GM08714 (cell line): Measurements from ENCODE around the gene POLH.
"Not testable (repeated sequence)": the region's sequence is repeated elsewhere in the genome, so short reads cannot be mapped to it uniquely, and the experiment has no call there.

ENCODE experiments used
- H3K4me3 ChIP-seq: fragments of 200-500 bp; sonication (Bioruptor generic); 2 replicates; pipeline ENCODE4 v1.5.1; 2014; ENCODE audit warnings: mild to moderate bottlenecking, low read length, inconsistent platforms
- ZNF274 ChIP-seq: IDR thresholded peaks from 2 replicates; pipeline ENCODE4 v1.6.1; 2012; ENCODE audit warnings: mild to moderate bottlenecking, low read depth, low read length

The POLH gene

DNA sequence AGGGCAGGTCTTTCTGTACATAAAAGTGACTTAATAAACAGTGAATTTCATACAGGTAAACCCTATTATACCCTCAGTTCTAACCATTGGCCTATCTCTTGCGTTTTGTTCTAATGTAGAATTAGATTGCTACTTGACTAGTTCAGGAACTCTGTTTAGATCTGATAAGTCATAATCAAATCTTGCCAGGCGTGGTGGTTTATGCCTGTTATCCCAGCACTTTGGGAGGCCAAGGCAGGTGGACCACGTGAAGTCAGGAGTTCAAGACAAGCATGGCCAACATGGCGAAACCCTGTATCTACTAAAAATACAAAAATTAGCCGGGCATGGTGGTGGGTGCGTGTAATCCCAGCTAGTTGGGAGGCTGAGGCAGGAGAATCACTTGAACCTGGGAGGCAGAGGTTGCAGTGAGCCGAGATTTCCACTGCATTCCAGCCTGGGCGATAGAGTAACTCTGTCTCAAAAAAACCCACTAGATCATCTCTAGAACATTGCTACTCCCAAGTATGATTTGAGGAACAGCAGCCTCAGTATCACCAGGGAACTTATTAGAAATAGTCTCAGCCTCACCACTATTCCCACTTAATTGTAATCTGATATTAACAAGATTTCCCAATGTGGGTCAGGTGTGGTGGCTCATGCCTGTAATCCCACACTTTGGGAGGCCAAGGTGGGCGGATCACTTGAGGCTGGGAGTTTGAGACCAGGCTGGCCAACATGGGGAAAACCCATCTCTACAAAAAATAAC lies 40.9 kb downstream of the POLH start:
- TF ChIP-seq ZNF274, result no peak

GRCh38 chr6:43621078-43621835 lies 45.3 kb downstream of the POLH start:
- H3K4me3 ChIP-seq, result no peak overlapping the region
- TF ChIP-seq ZNF274, result no peak

More for the DNA sequence above, 40.9 kb downstream of the POLH start:
- no peak overlapping the region for H3K4me3 ChIP-seq

DNA sequence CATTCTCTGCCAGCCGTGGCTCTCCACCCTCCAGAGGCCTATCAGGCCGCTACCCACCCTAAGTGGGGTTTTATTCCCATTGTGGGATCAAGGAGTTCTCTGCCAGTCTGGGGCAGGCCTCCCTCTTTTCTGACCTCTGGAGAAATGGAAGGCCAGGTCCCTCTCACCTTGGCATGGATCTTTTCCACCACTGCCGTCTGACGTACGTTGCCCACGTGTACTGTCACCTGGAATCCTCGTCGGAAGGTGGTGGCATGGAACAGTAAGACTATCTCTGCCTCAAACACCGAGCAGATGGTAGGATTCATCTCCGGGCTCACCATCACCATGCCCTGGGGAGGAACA lies 45.8 kb downstream of the POLH start:
- no peak for TF ChIP-seq ZNF274

GRCh38 chr6:43622541-43622940 lies 46.6 kb downstream of the POLH start:
- H3K4me3 ChIP-seq, result no peak overlapping the region
- TF ChIP-seq ZNF274, result no peak

More for the DNA sequence above, 45.8 kb downstream of the POLH start:
- no peak overlapping the region for H3K4me3 ChIP-seq

DNA sequence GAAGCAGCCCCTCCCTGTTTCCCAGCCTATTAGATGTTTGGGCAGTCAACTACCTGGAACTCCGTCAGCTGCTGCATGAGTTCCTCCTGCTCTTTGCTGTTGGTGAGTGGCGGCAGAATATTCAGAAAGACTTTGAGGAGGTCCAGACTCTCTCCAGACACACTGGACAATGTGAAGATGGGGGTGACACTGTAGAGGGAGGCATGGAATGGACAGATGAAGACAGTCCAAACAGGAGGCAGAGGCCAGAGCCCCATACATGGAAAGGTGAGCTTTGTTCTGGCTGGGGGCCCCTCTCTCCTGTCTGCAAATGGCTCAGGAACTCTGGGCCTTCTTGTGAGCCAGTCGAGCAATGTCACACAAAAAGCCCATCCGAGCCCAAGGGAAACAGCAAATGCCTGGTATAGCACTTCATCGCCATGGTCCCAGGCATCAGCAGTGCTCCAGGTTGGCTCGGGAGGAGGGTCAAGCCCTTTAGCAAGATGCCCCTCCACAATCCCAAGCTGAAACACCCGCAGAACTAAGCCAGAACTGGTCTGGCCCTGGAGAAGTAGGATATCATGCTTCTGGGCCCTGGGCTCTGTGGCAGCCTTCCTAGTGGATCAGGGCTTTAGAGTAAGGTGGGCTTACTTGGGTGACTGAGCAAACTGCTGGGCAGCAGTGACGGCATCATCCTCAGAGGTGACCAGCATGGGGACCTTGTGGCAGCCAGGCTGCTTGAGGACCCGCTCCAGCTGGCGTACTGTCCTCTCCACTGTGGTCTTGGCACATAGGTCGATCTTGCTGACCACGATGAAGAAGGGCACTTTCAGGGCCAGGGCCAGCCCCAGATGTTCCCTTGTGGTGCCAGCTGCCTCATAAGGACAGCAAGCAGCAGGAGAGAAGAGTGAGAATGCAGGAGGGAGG lies 48.1 kb downstream of the POLH start:
- TF ChIP-seq ZNF274, result no peak
- H3K4me3 ChIP-seq, result no peak overlapping the region

GRCh38 chr6:43624786-43625288 lies 48.9 kb downstream of the POLH start:
- TF ChIP-seq ZNF274, result no peak

DNA sequence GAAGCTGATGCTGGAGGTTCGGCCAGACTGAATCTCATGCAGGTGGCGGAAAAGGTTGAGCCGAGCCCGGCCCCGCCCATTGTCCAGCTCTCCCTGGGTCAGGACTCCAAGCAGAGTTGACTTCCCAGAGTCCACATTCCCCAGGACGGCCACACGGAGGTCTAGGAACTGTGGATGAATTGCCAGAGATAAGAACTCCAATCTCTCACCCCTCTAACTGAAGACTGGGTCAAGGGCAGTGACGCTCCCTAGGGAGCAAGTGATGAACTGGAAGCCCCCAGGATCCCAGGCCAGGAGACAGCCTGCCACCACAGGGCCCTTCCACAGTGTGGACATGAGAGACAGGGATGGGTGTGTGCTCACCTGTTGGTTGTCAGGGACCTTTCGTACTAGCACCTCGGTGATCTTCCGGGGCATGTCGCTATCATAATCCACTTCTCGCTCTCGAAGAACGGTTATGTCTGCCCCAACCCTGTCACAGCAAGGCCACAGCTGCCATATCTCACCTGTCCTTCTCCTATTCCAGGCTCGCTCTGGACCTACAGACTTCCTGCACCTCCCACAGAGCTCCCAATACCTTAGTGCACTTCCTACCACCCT lies 49.5 kb downstream of the POLH start:
- no peak overlapping the region for H3K4me3 ChIP-seq
- TF ChIP-seq ZNF274, result no peak

More at GRCh38 chr6:43624786-43625288, 48.9 kb downstream of the POLH start:
- H3K4me3 ChIP-seq, result no peak overlapping the region

GRCh38 chr6:43627008-43627825 lies 51.2 kb downstream of the POLH start:
- TF ChIP-seq ZNF274, result no peak
- H3K4me3 ChIP-seq, result no peak overlapping the region; the same call in 1 of the 2 replicates

DNA sequence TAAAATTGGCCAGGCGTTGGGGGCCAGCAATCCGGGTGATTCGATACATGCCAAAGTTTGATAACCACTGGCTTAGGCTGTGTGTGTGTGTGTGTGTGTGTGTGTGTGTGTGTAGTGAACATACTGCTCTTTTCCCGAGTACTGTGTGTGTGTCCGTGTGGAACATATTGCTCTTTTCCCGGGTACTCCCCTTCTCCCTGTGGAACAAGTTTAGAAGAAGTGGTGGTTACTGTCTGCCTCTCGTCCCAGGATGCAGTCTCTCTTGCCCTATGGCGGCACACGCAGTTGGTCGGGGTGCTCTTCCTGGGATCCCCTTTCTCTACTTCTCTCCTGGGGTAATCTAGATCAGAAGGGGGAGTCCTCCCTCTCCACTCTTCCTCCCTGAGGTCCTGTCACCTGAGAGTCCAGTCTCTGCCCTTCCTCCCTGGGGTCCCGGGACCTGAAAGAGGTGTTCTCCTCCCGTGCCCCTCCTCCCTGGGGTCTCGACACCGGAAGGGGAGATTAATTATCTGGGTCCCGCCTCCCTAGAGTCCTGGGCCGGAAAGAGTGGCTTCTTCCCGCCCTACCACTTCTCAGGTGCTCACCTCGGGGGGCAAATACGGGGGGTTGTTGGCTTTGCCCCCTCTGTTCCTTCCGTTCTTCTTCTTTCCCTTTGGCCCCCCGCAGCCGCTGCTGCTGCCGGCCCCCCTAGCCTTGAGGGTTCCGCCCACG lies 52.6 kb downstream of the POLH start:
- no peak for TF ChIP-seq ZNF274
- H3K4me3 ChIP-seq, result peak overlapping the region; percentile 60

DNA sequence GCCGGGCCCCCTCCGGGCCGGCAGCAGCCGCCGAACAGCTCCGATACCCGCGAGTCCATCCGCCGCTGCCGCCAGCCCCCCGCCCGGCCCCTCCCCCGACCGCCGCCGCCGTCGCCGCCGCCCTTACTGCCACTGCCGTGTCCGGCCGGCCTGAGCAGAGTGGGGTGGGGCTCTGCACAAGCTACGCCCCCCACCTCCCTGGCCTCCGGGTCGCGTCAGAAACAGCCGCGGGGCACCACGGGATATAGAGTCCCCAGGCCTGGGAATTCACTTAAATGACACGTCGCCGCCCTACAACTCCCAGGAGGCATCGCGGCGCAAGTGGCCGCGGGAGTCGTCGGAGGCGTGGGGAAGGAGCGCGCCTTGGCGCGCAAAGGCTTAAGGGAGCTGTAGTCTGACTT lies 53.1 kb downstream of the POLH start, which contains the start of gene GTPBP2:
Gene GTPBP2, minus strand, starts transcription at position 161 of the 401 bp plus-strand sequence. Its CDS starts 102 bp downstream, at position 59.
- H3K4me3 ChIP-seq, result peak within 1 kb of the TSS; percentile 65
- no peak for TF ChIP-seq ZNF274

DNA sequence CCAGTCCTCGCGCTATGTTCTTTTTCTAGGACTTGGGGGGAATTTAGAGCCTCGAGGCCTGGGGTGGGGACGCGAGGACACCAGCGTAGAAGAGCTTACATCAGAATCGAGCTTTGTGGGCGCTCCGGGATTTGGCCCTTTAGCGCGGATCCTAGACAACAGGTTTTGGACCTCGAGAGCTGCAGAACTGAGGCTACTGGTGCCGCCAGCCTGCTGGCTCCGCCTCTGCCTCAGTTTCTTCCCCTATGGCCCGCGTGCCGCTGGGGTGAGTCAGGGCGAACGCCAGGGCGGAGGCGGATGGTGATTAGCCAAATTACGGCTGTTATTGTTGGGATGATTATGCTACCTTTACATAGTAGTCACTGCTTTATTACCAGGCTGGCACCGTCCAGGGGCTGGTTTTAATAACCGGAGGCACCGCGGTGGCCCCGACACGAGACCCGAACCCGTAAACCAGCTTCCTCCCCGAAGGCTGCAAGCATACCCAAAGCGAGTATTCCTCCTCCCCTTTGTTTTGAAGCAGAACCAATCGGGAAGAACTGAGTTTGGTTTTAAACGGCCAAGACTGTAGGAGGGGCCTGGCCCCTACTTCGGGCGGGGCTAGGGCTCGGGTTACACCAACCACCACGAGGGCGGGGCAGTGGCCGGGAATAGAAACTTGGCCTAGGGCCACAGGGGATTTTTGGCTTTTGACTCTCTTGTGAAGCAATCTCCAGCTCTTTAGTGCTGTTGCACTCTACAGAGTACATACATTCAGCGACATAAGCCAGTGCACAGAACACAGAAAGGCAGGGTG lies 53.7 kb downstream of the POLH start:
- H3K4me3 ChIP-seq, result peak overlapping the region; percentile 65
- TF ChIP-seq ZNF274, result no peak

- no peak overlapping the region for H3K4me3 ChIP-seq
- no peak for TF ChIP-seq ZNF274
Measured at GRCh38 chr6:43630980-43631619, 55.1 kb downstream of the POLH start.

DNA sequence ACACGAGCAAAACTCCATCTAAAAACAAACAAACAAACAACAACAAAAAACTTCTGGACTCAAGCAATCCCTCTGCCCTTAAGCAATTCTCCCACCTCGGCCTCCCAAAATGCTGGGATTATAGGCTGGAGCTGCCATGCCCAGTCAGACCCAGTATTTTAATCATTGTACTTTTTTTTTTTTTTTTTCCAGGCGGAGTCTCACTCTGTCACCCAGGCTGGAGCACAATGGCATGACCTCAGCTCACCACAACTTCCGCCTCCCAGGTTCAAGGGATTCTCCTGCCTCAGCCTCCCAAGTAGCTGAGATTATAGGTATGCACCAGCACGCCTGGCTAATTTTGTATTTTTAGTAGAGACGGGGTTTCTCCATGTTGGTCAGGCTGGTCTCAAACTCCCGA lies 57.0 kb downstream of the POLH start:
- not testable (repeated sequence) for H3K4me3 ChIP-seq
